Measurements from ENCODE around the gene GTF2A2. TPM values are rescaled to one million over a fixed set of nuclear protein-coding genes. Genes with fewer than 3 reads are reported as not detected.

Gene GTF2A2
- total and polyA plus RNA-seq, 10 of the 15 experiments (the other 5 are each of a cell fraction or from before 2014, with no cell fraction given) = 89.2 to 565 (median 137) TPM

DNA sequence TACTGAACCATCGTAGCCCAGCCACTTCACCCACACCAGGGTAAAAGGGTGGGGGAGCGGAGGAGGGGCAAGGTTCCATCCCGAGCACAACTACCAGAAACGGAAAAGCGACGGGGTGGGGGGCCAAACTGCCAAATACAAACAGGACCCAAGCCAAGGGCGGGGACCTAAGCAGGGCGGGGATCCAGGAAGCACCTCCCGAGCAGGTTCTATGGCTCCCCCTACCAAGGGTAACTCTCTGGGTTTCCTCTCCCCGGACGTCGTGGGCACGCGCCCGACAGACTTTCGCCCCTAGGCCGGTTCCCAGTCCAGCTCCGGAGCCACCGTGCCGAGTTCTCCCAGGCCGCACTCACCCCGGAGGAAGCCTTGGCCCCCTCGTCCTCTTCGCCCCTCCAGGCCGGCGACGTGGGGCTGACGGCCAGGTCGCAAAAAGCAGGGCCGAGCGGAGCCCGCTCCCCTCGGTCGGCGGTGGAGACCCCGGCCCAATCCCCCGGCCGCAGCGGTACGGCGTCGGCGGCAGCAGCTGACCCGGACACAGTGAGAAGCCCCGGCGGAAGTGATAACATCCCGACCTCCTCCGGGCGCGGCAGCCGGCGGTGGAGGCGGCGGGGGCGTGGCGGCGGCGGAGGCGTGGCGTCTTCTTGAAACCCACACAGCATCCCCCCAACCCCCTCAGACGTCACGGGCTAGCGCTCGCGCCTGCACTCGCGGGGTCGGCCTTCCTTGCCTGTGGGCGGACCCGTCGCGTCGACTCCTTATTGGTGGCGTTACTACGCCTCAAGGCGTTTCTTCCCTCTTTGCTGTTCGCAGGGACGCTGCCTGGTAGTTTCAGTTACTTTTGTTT, 31.7 kb upstream of the GTF2A2 start, which contains the start of gene BNIP2 (continued):
- TF ChIP-seq, protein P1, sequence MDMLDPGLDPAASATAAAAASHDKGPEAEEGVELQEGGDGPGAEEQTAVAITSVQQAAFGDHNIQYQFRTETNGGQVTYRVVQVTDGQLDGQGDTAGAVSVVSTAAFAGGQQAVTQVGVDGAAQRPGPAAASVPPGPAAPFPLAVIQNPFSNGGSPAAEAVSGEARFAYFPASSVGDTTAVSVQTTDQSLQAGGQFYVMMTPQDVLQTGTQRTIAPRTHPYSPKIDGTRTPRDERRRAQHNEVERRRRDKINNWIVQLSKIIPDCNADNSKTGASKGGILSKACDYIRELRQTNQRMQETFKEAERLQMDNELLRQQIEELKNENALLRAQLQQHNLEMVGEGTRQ (IDR thresholded peaks at IDR 0.05; ENCODE audit: borderline replicate concordance, low read depth, low read length) = no peak
- TF ChIP-seq SP1 (IDR thresholded peaks at IDR 0.05; ENCODE audit: low read depth, low read length) (peak; percentile 63), MEF2A (IDR thresholded peaks at IDR 0.05; ENCODE audit: insufficient read depth, low read depth, low read length) (no peak), ZBED1 (IDR thresholded peaks at IDR 0.05; ENCODE audit: borderline replicate concordance) (0 out of 2 replicates have a peak, but pooled peaks have one; percentile 44), ZNF274 (IDR thresholded peaks at IDR 0.05; ENCODE audit: insufficient read depth, insufficient read length) (no peak), SMC3 (IDR thresholded peaks at IDR 0.05; ENCODE audit: borderline replicate concordance, low read length) (no peak), PML (IDR thresholded peaks at IDR 0.05; ENCODE audit: low read length) (no peak), GATAD2B (conservative IDR thresholded peaks at IDR 0.05; ENCODE audit: low read depth) (peak; percentile 86), ZNF384 (IDR thresholded peaks at IDR 0.05; ENCODE audit: borderline replicate concordance, low read depth, low read length) (no peak), POLR2AphosphoS5 (IDR thresholded peaks at IDR 0.05; ENCODE audit: low read length) (peak; percentile 82), CREM (IDR thresholded peaks at IDR 0.05; ENCODE audit: low read depth) (peak; percentile 74; the same call in 1 of the 2 replicates), JUND (IDR thresholded peaks at IDR 0.05; ENCODE audit: low read depth, low read length) (no peak), POLR2AphosphoS2 (IDR thresholded peaks at IDR 0.05; ENCODE audit: low read depth, low read length) (no peak), RBBP5 (conservative IDR thresholded peaks at IDR 0.05) (peak; percentile 63; the same call in 1 of the 2 replicates)
- TF ChIP-seq, protein P2, sequence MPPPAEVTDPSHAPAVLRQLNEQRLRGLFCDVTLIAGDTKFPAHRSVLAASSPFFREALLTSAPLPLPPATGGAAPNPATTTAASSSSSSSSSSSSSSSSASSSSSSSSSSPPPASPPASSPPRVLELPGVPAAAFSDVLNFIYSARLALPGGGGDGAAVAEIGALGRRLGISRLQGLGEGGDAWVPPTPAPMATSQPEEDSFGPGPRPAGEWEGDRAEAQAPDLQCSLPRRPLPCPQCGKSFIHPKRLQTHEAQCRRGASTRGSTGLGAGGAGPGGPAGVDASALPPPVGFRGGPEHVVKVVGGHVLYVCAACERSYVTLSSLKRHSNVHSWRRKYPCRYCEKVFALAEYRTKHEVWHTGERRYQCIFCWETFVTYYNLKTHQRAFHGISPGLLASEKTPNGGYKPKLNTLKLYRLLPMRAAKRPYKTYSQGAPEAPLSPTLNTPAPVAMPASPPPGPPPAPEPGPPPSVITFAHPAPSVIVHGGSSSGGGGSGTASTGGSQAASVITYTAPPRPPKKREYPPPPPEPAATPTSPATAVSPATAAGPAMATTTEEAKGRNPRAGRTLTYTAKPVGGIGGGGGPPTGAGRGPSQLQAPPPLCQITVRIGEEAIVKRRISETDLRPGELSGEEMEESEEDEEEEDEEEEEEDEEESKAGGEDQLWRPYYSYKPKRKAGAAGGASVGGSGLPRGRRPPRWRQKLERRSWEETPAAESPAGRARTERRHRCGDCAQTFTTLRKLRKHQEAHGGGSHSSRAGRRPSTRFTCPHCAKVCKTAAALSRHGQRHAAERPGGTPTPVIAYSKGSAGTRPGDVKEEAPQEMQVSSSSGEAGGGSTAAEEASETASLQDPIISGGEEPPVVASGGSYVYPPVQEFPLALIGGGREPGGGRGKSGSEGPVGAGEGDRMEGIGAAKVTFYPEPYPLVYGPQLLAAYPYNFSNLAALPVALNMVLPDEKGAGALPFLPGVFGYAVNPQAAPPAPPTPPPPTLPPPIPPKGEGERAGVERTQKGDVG (CRISPR knock-in tag; IDR thresholded peaks at IDR 0.05) = no peak
- TF ChIP-seq, protein P3, sequence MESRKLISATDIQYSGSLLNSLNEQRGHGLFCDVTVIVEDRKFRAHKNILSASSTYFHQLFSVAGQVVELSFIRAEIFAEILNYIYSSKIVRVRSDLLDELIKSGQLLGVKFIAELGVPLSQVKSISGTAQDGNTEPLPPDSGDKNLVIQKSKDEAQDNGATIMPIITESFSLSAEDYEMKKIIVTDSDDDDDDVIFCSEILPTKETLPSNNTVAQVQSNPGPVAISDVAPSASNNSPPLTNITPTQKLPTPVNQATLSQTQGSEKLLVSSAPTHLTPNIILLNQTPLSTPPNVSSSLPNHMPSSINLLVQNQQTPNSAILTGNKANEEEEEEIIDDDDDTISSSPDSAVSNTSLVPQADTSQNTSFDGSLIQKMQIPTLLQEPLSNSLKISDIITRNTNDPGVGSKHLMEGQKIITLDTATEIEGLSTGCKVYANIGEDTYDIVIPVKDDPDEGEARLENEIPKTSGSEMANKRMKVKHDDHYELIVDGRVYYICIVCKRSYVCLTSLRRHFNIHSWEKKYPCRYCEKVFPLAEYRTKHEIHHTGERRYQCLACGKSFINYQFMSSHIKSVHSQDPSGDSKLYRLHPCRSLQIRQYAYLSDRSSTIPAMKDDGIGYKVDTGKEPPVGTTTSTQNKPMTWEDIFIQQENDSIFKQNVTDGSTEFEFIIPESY (IDR thresholded peaks at IDR 0.05) = no peak
- TF ChIP-seq, protein P4, sequence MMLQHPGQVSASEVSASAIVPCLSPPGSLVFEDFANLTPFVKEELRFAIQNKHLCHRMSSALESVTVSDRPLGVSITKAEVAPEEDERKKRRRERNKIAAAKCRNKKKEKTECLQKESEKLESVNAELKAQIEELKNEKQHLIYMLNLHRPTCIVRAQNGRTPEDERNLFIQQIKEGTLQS (IDR thresholded peaks at IDR 0.05; ENCODE audit: borderline replicate concordance, extremely low read depth, low read depth, low read length) = no peak
- TF ChIP-seq, protein P5, sequence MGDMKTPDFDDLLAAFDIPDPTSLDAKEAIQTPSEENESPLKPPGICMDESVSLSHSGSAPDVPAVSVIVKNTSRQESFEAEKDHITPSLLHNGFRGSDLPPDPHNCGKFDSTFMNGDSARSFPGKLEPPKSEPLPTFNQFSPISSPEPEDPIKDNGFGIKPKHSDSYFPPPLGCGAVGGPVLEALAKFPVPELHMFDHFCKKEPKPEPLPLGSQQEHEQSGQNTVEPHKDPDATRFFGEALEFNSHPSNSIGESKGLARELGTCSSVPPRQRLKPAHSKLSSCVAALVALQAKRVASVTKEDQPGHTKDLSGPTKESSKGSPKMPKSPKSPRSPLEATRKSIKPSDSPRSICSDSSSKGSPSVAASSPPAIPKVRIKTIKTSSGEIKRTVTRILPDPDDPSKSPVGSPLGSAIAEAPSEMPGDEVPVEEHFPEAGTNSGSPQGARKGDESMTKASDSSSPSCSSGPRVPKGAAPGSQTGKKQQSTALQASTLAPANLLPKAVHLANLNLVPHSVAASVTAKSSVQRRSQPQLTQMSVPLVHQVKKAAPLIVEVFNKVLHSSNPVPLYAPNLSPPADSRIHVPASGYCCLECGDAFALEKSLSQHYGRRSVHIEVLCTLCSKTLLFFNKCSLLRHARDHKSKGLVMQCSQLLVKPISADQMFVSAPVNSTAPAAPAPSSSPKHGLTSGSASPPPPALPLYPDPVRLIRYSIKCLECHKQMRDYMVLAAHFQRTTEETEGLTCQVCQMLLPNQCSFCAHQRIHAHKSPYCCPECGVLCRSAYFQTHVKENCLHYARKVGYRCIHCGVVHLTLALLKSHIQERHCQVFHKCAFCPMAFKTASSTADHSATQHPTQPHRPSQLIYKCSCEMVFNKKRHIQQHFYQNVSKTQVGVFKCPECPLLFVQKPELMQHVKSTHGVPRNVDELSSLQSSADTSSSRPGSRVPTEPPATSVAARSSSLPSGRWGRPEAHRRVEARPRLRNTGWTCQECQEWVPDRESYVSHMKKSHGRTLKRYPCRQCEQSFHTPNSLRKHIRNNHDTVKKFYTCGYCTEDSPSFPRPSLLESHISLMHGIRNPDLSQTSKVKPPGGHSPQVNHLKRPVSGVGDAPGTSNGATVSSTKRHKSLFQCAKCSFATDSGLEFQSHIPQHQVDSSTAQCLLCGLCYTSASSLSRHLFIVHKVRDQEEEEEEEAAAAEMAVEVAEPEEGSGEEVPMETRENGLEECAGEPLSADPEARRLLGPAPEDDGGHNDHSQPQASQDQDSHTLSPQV (IDR thresholded peaks at IDR 0.05) = no peak
